Thyroid gland (tissue), 4 donors: Measurements from ENCODE around the gene ZNF584. TPM values are rescaled to one million over a fixed set of nuclear protein-coding genes. Genes with fewer than 3 reads are reported as not detected.
A peak's percentile ranks its signal among the peaks of the same experiment; 100 is the strongest.

Experiments
- DNase-seq, 2 donors: peaks; one replicate each; pipeline ENCODE4 v3.0.0-alpha.2; 2019
- H3K27ac ChIP-seq, 3 donors: fragments of 200-600 bp; sonication (generic); 1 replicate in 2 of 3; 2 replicates in 1 of 3; pipeline ENCODE4 v1.5.1; 2016 to 2019; ENCODE audit warnings: mild to moderate bottlenecking in 1 of 3, moderate library complexity in 1 of 3
- H3K27me3 ChIP-seq: fragments of 200-600 bp; sonication (generic); one replicate; pipeline ENCODE4 v1.5.1; 2019
- H3K36me3 ChIP-seq, 2 donors: fragments of 200-600 bp; sonication (generic); one replicate each; pipeline ENCODE4 v1.5.1; 2016 to 2019
- H3K4me1 ChIP-seq, 2 donors: fragments of 200-600 bp; sonication (generic); one replicate each; pipeline ENCODE4 v1.5.1; 2017 to 2019
- H3K4me3 ChIP-seq, 3 donors: fragments of 200-600 bp; sonication (generic); replicated peaks in 1 of 3; 1 replicate in 2 of 3; 2 replicates in 1 of 3; pipeline ENCODE4 v1.5.1; 2016; ENCODE audit warnings: mild to moderate bottlenecking in 1 of 3
- H3K9me3 ChIP-seq: fragments of 200-600 bp; sonication (generic); one replicate; pipeline ENCODE4 v1.5.1; 2017
- POLR2A ChIP-seq, 2 donors: fragments of 450-650 bp; IDR thresholded peaks; one replicate each; pipeline ENCODE4 v1.6.1; 2017; ENCODE audit warnings: antibody characterized with exemption in 2 of 2, mild to moderate bottlenecking in 2 of 2, moderate library complexity in 1 of 2
- WGBS, 2 donors: methylation state at CpG; one replicate each; pipeline ENCODE4 v1.1.5; 2017; 5-methylcytosine and 5-hydroxymethylcytosine counted together
- intact Hi-C: fragments of 100-400 bp; cut with DNase I; formaldehyde crosslinking; loops from one replicate; pipeline ENCODE4 v1.15.1; 2023
- total RNA-seq, 4 donors: library from RNA; depleted of rRNA; stranded (reverse); fragments of >200 nt; gene quantifications; one replicate each; pipeline ENCODE4 v1.2.3, GENCODE V29; 2016
- TF ChIP-seq, protein P1 (sequence below), 6 experiments: fragments of 200-600 bp in 3 of 6; fragments of 450-650 bp in 3 of 6; sonication (generic) in 3 of 6; IDR thresholded peaks; one replicate each; pipeline ENCODE4 v1.5.1; 2016 to 2019; ENCODE audit warnings: antibody characterized with exemption in 6 of 6, mild to moderate bottlenecking in 2 of 6, inconsistent platforms in 1 of 6, moderate library complexity in 1 of 6

ZNF584 gene
- total RNA-seq, 4 donors from 2014 or later = 10.1 to 31.1 (median 23.1) TPM

DNA sequence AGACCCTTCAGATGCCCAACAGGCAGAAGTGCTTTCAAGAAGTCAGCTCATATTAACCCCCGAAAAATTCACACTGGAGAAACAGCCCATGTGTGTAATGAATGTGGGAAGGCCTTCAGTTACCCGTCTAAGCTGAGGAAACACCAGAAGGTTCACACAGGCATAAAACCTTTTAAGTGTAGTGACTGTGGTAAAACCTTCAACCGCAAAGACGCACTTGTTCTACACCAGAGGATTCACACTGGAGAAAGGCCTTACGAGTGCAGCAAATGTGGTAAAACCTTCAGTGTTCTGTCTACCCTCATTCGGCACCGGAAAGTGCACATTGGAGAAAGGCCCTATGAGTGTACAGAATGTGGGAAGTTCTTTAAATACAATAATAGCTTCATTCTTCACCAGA is 8.6 kb downstream of the ZNF584 start:
- no peak overlapping the region for H3K4me3 ChIP-seq
- H3K36me3 ChIP-seq = peaks cover 30 to 39% of the 10 kb centered on the region in 2 donors
- intact Hi-C loops = no loop called here
- no peaks in the 10 kb centered on the region for H3K4me1 ChIP-seq
- no peaks in the 10 kb centered on the region for H3K27me3 ChIP-seq
- H3K9me3 ChIP-seq = no peaks in the 10 kb centered on the region
- DNase-seq = no peak
- no peak for TF ChIP-seq POLR2A (IDR thresholded peaks at IDR 0.05)
- TF ChIP-seq, protein P1, sequence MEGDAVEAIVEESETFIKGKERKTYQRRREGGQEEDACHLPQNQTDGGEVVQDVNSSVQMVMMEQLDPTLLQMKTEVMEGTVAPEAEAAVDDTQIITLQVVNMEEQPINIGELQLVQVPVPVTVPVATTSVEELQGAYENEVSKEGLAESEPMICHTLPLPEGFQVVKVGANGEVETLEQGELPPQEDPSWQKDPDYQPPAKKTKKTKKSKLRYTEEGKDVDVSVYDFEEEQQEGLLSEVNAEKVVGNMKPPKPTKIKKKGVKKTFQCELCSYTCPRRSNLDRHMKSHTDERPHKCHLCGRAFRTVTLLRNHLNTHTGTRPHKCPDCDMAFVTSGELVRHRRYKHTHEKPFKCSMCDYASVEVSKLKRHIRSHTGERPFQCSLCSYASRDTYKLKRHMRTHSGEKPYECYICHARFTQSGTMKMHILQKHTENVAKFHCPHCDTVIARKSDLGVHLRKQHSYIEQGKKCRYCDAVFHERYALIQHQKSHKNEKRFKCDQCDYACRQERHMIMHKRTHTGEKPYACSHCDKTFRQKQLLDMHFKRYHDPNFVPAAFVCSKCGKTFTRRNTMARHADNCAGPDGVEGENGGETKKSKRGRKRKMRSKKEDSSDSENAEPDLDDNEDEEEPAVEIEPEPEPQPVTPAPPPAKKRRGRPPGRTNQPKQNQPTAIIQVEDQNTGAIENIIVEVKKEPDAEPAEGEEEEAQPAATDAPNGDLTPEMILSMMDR (IDR thresholded peaks at IDR 0.05) = no peak
- no peak overlapping the region for H3K27ac ChIP-seq
- 86% methylated on average over 7 of the region's 7 CpGs for WGBS, 2 donors

DNA sequence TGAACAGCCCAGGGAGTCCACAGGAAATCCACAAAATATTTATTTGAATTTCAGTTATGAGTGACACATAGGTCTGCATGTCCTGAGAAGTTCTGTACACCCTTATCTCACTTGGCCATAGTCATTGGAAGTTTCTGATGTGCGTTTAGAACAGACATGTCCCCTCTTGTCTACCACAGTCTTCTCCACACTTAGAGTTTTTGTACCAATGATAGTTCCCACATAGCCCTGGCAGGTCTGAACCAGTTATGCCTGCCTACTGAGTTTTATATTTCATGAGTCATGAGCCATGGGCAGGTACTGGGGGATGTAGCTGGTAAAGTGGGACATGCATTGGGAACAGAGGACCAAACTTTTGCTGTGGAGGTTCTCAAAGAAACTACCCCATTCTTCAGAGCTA is 20.2 kb downstream of the ZNF584 start:
- no peak overlapping the region for H3K27ac ChIP-seq
- no peak overlapping the region for H3K4me3 ChIP-seq
- no peaks in the 10 kb centered on the region for H3K4me1 ChIP-seq
- no peaks in the 10 kb centered on the region for H3K27me3 ChIP-seq
- peaks cover 5 to 9% of the 10 kb centered on the region in 2 donors for H3K36me3 ChIP-seq
- no peak for TF ChIP-seq POLR2A (IDR thresholded peaks at IDR 0.05)
- TF ChIP-seq, protein P1 (IDR thresholded peaks at IDR 0.05) = no peak
- DNase-seq = no peak
- H3K9me3 ChIP-seq = no peaks in the 10 kb centered on the region
- 89% methylated on average over 1 of the region's 1 CpG; no CpG with 5 or more reads in 1 of the 2 donors for WGBS, 2 donors
- intact Hi-C loops = no loop called here

DNA sequence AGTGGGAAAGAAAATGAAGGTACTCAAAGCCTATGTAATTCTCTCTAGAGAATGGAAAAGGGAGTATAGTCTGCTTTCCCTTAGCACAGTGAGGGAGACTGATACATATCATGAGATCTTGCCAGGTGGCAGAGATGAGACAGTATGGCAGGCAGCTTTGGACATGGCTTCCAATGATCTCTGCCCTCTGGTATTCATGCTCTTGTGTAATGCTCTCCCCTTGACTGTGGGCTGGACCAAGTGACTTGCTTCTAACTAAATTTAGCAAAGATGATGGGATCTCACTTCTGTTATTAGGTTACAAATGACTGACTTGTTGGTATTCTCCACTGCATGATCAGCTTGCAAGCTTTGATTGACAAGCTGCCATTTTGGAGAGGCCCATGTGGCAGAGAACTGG is 21.3 kb downstream of the ZNF584 start:
- H3K27ac ChIP-seq = no peak overlapping the region
- H3K27me3 ChIP-seq = no peaks in the 10 kb centered on the region
- TF ChIP-seq, protein P1 (IDR thresholded peaks at IDR 0.05) = no peak
- no peak for TF ChIP-seq POLR2A (IDR thresholded peaks at IDR 0.05)
- intact Hi-C loops = no loop called here
- no peak overlapping the region for H3K4me3 ChIP-seq
- no peak for DNase-seq
- H3K36me3 ChIP-seq = peaks cover 17 to 20% of the 10 kb centered on the region in 2 donors
- H3K4me1 ChIP-seq = no peaks in the 10 kb centered on the region
- peaks cover 6% of the 10 kb centered on the region for H3K9me3 ChIP-seq

DNA sequence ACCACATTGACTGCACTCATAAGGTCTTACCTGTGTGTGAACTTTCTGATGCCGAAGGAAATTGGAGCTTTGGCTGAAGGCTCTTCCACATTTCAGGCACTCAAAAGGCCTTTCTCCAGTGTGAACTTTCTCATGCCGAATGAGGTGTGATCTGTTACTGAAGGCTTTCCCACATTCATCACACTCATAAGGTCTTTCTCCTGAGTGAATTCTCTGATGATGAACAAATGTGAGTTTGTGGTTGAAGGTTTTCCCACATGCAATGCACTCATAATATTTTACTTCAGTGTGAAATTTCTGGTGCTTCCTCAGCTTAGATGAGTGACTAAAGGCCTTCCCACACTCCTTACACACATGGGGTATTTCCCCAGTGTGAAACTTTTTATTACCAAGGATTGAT is 25.8 kb downstream of the ZNF584 start:
- Histone ChIP-seq H3K4me3 (no peak overlapping the region), H3K4me1 (peaks cover 4 to 5% of the 10 kb centered on the region in 2 donors), H3K36me3 (peaks cover 46 to 48% of the 10 kb centered on the region in 2 donors), H3K27me3 (no peaks in the 10 kb centered on the region), H3K27ac (no peak overlapping the region), H3K9me3 (peaks cover 12% of the 10 kb centered on the region)
- no peak for DNase-seq
- WGBS, 2 donors = 95 to 100% methylated on average over 2 of the region's 2 CpGs
- intact Hi-C loops = no loop called here
- TF ChIP-seq, protein P1 (IDR thresholded peaks at IDR 0.05) = no peak
- TF ChIP-seq POLR2A (IDR thresholded peaks at IDR 0.05) = no peak

DNA sequence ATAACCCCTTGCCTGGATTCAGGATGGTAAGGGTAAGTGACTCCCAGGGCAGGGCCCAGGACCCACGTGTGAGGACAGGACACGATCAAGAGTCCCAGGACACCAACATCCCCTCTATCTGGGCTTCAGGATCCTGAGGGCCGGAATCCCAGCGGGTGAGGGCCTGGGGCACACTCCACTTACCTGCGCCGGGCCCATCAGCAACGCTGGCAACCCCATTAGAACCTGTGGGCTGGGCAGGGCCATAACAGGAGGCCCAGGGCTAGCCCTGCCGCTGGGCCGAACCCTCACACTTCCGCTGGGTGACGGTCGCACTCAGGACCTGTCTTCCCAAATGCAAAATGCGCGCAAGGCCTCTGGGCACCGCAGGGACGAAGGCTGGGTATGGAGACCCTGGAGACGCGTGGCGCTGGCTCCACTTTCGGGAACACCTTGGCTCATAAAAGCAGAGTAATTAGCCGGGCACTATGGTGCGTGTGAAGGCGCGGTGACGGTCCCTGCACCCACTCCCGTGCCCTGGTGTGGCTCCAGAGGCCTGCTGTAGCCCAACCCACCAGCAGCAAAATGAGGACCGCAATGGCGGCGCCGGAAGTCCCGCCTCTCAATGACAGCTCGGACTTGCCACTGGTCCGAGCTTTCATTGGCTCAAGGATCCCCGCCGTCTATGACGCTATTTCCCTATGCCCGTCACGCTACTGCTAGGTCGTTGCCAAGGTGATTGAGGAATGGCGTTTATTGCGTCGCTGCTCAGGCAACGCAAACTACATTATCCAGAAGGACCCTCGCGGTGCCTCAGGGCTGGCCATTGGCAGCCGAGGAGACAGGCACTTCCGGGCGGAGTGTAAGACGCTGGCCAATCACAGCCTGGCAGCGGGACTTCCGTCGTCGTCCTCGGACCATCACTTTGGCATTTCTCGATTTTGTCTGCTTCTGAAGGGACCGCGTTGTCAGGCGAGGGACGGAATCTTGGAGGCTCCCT is 31.4 kb downstream of the ZNF584 start, which contains the start of gene ZNF132:
Gene ZNF132 (minus strand): TSS at position 578 of the 979 bp plus-strand sequence. CDS start 332 bp downstream, at position 246.
- H3K27ac ChIP-seq = peak within 1 kb of the TSS; percentile 23 to 65 (median 54)
- H3K9me3 ChIP-seq = peaks cover 6% of the 10 kb centered on the region
- peaks cover 24 to 30% of the 10 kb centered on the region in 2 donors for H3K36me3 ChIP-seq
- intact Hi-C loops = no loop called here
- DNase-seq = peak; percentile 98 to 99
- H3K4me3 ChIP-seq = peak within 1 kb of the TSS; percentile 59 to 68 (median 67)
- TF ChIP-seq POLR2A (IDR thresholded peaks at IDR 0.05) = peak in 1 of 2 donors; percentile 70
- TF ChIP-seq, protein P1 (IDR thresholded peaks at IDR 0.05) = no peak
- H3K4me1 ChIP-seq = peaks cover 15% of the 10 kb centered on the region in 2 donors
- 1 to 3% methylated on average over 17 to 47 of the region's 59 CpGs for WGBS, 2 donors
- no peaks in the 10 kb centered on the region for H3K27me3 ChIP-seq
